GM21529 (cell line): Measurements from ENCODE around the gene COL4A1.

Experiments used
- ATAC-seq: cut with Tn5 transposase; IDR thresholded peaks from one replicate; pipeline ENCODE4 v1.9.1; 2021; ENCODE audit not compliant: unreplicated experiment

The COL4A1 gene

DNA sequence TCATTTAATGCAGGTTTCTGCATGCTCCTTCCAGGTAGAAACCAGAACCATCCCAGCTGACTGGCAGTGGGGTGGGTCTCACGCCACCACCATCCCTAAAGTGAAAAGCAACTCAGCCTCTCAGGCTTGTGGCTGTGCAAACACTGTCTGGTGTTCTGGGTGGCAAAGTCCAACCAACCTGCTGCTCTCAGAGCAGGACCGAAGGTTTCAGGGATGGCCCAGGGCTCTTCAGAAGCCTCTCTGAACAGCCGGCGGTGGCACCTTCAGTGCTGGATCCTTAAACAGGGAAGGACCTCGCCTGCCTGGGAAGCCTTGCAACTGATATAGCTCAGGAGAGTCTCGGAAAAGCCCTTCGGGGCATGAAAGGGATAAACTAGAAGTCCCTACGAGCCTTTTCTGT, 100.8 kb downstream of the COL4A1 start:
- no peak for ATAC-seq

DNA sequence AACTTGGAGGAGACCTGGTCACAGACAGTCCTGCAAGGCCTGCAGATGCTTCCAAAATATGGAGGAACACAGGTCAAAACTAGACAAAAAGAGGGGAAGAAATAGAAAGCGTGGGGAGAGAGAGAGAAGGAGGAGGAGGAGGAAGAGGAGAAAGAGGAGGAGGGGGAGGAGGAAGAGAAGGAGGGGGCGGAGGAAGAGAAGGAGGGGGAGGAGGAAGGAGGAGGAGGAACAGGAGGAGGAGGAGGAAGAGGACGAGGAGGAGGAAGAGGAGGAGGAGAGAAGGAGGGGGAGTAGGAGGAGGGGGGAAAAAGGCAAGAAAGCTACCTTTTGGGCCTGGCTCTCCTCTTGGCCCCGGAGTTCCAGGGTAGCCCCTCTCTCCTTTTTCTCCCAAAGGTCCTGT, 105.8 kb downstream of the COL4A1 start:
- ATAC-seq = no peak

DNA sequence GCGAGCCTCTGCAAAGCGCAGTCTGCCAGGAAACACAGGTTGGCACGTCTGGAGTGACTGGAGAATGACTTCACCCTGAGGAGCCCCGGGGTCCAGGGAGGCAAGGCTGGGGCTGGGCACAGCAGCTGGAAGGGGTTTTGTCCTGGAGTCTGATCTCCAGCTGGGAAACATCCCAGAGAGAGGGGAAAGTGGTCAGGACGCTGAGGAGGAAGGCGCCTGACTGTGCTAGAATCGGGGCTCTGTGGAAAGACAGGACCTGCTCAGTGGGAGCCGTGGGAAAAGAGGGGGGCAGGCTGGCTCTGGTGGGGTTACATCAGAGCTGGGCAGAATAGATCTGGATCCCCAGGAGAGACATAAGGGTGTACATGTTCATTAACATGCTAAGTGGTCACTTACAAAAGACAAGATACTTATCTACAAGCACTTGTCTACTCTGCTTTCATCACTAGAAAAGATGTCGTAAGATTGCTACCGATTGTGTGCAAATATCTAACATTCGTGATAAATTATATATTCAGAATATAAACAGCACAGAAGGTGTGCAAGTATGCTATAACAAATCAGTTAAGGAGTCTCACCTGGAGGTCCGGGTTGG, 106.6 kb downstream of the COL4A1 start:
- no peak for ATAC-seq

DNA sequence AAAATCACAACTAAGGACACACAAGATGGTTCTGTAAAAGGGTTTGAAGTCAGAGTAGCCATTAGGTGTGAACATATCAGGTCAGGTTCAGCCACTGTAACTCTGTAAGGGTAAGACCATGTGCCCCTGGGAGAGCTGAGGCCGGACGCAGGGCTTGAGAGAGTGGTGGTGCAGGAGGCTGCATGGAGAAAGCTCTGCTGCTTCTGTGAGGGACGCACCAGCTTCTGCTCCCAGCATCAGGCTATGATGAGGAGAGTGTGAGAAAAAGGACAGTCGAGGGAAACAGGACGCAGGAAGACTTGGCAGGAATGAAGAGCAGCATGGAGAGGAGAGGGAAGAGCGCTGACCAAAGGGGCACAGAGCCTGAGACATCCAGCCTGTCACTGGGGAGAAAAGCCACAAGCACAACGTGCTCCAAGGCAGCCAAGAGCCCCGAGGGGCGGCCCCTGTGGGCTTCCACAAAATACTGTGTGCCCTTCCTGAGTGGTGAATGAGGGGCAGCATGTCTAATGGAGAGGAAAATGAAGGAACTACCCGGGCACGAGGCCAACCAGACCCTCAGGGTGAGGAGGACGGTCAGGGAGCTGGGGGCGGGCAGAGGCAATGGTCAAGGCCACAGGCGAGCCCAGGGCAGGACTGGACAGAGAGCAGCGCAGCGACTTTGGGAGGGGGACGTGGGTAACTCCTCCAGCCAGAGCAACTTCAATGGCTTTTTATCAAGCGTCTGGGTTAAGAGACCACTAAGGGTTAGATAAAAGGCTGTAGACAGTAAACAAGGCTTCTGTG, 107.7 kb downstream of the COL4A1 start:
- ATAC-seq = no peak

DNA sequence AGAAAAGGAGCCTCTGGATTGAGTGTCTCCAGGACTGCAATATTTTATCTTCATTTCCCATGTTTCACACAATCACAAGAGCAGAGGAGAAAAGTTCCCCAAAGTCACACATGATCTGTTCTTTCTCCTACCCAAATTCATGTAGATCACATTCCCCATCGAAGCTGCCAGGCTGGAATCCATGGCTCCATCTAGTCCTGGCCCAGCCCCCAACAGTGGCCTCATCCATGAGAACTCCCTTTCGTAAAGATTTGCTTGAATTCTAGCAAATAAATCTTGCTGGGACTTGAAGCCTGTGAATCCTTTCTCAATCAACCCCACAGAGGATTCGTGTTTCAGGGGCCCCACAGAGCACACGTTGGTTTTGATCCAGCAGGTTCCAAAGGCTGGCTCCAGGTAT, 109.5 kb downstream of the COL4A1 start:
- ATAC-seq = no peak

DNA sequence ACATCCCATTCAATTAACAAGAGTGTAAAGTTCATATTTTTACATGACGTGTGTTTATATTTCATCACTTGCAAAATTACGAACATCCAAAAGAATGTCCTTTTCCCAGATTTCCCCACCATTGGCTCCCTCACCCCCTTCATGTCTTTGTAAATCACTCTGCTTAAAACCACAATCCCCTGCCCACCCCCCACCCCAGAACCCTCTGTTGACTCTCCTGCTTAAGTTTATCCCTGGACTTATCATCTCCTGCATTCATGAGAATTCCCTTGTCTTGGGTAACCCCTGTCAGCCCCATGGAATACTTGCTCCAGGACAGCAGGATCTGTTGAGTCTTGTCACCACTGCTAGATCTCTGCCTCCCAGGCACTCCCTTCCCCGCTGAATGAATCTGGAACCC, 109.9 kb downstream of the COL4A1 start:
- ATAC-seq = no peak

DNA sequence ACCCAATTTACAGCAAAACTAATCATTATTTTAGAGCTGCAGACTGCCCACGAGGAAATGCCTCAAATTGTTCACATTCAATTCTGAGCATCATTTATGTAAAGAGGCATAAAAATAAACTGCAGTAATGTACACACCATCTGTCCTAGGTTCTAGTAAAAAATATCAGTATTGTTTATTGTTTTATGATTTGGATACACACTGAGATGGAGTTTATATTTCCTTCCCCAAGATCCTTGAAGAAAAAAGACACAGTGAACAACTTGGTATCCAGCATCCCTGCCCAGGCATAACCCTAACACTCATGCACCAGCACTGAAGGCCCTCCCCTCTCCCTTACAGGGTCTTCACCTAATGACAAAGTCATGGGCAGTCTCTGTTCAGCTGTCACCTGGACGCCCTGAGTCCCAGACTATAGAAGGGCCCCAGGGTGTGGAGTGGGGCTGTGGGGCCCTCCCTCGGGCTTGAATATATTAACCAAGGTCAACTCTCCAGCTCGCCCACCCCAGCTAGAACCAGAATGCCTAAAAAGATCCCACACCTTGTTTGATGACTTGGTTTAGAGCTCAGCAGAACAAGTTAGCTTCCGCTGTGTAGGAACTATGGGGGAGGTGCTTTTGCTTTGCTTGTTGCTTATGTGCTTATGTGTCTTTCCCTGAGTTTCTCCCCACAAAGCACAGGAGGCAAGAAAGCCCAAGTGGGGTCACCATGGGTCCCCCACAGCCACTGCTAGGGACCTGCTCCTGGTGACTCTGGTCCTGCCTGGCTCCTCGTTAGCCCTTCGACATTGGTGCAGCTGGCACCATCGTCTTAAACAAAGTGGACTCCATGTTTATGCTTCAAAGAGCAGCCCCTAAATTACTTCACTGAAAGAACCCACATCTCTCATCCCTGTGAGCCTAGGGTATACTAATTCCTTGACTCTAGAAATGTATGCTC, 111.1 kb downstream of the COL4A1 start:
- no peak for ATAC-seq

DNA sequence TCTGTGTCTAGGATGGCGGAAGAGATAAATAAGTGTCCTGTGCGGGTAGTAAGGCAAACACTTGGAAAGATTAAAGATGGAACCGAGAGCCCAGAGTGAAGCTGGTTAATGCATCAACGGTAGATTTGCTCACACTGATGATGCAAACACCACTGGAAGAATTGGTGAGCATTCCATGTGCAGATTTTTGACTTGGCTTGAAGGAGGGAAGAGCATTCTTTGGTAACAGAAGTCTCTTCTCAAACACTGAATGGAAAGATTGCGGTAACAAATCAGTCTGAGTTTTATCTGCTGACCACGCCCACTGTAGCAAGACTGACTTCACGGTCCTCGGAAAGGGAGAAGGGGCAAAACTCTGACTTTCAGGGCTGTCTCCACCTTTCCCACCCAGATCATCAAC, 112.5 kb downstream of the COL4A1 start:
- ATAC-seq = no peak

DNA sequence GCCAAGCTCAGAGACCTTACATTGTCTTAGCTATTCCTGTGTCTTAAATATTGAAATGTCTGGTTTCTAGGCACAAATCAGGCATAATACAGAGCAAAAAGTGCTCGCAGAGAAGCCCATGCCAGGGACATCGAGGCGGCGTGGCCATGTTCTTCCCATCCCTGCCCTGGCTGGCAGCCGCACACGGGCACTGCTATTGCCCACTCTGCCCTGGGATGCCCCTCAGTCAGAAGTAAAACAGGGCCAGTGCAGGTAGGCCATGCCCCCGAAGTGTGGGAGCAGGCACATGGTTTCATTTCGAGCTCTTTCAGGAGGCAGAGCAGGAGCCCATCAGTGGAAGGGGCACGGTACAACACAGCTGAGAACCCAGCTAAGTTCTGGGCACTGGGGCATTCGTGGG, 113.5 kb downstream of the COL4A1 start:
- ATAC-seq = no peak

DNA sequence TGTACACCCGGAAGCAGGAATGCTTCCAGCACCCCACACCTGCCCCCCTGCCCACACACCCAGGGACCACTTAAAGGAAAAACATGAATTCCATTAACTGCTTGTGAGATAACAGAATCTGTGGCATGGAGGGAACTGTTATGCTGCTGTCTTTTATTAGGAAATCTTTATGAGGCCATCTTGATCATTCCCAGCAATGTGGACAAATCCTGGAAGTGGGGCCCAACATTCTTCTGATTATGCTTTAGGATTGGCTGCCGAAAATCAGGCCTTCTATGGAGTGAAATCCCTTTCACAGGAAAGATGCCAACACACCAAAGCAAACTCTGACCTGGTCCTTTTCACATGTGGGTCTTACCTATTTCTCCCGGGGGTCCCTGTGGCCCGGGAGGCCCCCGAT, 114.5 kb downstream of the COL4A1 start:
- ATAC-seq = no peak

DNA sequence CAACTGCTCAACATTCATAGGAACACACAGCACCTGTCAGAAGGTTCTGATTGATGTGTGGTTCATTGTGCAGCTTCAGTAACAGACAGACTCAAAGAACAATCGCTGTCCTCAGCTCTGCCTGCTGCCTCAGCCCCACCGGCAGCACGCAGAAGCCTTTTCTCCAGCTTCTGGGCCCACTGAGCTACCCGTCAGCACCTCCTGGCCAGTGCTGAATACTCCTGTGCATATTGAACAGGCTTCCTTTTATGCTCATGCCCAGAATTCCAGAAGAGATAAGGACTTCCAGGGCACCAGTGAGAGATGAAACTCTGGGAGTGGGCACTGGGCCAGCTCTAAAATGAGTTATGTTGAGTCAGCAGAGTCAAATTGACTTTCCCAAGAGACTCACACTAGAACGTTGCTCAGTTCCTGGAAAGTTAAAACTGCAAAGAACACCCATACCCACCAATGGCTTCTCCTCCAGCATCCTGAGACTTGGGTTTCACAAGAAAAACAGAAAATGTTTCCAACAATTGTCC, 119.3 kb downstream of the COL4A1 start:
- ATAC-seq = no peak

DNA sequence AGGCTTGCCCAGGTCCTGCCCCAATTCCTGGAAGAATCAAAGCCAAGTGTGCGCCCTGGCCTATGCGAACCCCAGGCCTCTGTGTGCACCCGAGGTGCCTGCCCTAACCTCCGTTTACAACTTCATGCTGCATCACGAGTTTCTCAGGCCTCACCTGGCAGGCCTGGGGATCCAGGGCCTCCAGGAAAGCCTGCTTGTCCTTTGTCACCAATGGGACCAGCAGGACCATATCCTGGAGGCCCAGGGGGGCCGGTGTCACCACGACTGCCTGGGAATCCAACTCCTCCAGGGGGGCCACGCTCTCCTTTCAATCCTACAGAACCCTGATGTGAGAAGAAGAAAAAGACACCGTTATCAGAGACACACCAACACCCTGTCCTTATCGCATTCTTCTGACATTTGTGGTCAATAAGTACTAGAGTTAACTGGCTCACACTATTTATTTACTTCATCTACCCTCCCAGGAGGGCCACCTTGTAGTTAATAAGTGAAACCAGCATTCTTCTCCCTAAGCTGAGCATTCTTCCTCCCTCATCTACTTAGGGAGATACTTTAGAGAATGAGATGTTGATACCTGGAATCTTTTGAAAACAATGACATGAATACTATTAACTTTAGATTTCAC, 120.6 kb downstream of the COL4A1 start:
- no peak for ATAC-seq

DNA sequence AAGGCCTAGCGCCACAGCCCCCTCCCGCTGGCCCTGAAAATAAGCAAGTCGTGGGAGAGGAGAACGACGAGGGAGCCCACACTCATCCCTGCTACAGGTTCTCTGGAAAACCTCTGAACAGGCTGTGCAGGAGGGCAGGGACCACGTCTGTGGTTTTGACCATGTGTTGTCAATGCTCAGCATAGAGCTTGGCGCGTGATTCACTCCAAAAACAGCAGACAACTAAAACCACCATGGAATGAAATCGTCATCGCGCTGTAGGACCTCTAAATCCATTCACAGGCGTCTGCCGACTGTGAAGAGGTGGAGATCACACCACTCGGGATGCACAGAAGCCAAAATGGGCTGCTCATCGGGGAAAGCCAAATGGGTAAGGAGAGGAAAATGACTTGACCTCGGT, 121.3 kb downstream of the COL4A1 start:
- ATAC-seq = no peak

DNA sequence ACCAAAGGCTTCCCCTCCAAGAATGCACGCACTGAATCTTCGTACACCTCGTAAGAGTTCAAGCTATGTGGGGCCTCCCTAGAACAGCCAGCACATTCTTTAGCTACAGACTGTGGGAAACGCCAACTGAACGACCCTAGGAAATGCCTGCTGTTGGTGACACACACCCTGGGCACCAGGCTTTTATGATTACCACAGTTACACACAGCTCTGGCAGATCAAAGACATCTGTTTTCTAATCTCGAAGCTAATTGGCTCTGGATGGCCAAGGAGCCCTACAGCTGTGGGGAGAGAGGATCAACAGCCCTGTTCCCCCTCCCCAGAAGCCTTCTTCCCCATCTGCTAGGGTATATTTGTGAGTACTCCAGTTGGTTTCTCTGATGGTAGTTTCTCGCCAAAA, 123.0 kb downstream of the COL4A1 start:
- ATAC-seq = no peak

DNA sequence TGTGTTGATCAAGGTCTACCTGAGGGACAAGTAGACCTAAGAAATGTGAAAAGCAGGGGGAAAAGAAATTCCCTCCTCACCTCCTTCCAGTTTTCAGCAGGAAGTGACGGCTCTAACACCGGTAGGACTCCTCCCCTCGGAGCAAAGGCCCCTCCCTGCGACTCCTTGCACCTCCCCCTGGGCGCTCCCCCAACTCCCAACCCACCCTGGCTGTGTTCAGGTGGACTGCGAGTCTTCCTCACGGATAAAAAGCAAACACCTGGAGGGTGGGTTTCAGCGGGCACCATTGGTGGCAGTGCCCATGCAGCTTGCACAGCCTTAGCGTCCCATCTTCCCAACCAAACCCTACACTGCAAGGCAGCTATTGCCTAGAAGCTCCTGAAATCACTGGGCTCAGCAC, 124.5 kb downstream of the COL4A1 start:
- no peak for ATAC-seq

DNA sequence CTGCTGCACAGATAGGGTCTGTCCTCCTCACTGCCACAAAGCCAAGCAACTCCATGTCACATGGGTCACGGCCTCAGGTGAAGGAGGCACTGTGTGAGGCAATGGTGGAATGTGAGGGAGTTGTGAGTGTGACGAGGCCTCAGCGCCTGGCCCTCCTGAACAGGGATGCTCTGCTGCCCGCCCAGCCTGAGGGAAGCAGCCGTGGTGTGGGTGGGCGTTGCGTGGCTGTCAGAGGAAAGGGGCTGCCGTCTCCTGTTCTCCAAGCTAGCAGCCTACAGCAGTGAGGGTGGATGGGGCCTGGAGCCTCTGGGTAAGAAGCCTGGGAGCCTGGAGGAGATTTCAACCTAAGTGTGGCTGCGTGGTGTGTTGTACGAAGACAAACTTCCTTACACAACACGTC, 125.0 kb downstream of the COL4A1 start:
- no peak for ATAC-seq

DNA sequence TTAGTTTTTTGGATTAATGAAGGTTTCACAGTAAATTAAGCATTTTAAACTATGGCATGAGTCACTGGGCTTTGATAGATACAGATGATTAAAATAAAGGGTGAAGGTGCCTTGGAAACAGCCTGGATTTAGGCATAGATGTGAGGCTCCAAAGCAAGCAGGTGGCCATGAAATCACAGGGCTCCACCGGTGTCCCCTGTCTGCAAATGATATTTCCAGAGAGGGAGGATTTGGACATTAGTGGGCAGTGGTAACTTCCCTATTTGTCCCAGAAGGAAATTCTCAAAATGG, 127.2 kb downstream of the COL4A1 start:
- ATAC-seq = no peak

DNA sequence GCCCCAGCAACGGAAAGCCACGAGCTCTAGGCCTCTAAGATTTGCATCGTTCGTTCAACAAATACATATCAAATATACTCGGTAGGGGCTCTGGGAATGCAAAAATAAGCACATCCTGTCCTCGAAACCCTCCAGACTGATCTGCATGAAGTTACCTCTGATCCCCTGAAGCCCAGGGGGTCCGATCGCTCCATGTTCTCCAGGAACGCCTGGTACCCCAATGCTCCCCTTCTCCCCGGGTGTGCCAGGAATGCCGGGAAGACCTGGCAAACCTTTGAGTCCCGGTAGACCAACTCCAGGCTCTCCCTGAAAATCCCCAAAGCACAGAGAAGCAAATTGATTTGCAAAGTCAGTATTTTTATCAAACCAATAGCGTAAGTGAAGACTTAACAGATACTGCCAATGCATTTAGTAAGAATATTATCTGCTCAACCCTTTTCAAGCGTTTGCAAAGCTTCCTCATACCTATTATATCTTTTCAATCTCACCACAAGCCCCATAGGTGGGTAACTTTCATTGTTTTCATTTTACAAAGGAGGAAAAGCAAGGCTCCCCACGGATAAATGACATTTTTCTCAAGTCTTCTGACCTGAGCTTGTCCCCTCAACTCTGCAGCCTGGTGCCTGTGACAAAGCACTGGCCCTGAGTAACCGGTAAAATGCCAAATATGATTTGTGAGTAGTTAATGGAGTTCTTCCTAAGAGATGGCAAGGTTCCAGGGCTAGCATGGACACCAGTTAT, 127.7 kb downstream of the COL4A1 start:
- no peak for ATAC-seq

DNA sequence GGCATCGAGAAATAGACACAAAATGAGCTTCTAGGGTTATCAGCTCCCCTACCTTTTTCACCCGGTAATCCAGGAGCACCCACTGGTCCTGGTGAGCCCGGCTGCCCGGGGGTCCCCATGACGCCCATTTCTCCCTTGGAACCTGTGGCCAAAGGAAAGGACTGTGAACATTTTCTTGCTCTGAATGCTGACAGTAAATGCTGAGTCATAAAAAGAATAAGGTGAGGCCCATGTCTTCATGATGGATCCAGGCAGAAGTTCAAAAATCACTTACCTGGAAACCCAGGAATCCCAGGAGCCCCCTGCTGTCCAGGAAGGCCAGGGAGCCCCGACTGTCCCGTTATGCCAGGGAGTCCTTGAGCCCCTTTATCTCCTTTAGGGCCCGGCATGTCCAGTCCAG, 129.2 kb downstream of the COL4A1 start:
- no peak for ATAC-seq

DNA sequence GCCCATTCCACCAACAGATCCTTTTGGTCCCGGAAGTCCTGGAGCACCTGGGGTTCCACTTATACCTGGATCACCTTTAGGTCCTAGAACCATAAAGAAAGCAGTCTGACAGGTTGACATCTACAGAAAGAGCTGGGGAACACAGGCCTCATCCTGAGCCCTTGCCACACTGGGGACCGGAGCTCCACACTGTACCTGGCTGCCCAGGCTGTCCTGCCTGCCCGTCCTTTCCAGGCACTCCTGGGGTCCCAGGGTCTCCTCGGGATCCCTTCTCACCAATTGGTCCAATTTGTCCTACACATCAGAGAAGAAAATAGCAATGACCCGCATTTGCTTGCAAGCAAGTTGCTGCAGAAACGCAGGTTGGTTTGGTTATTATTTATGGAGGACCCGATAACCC, 130.5 kb downstream of the COL4A1 start:
- ATAC-seq = no peak
